Midbrain (tissue), 1 donor: ENCODE data around the gene CDCA4.
"Not testable (repeated sequence)": the region's sequence is repeated elsewhere in the genome, so short reads cannot be mapped to it uniquely, and the experiment has no call there.

ENCODE experiments used
- DNase-seq: peaks from one replicate; lab custom pipeline; 2025; lab: John Stamatoyannopoulos, UW

CDCA4 gene

GRCh38 chr14:105033412-105033900 lies 12.6 kb upstream of the CDCA4 start:
- DNase-seq, result not testable (repeated sequence)

GRCh38 chr14:105032451-105032901 lies 11.6 kb upstream of the CDCA4 start:
- DNase-seq, result not testable (repeated sequence)

DNA sequence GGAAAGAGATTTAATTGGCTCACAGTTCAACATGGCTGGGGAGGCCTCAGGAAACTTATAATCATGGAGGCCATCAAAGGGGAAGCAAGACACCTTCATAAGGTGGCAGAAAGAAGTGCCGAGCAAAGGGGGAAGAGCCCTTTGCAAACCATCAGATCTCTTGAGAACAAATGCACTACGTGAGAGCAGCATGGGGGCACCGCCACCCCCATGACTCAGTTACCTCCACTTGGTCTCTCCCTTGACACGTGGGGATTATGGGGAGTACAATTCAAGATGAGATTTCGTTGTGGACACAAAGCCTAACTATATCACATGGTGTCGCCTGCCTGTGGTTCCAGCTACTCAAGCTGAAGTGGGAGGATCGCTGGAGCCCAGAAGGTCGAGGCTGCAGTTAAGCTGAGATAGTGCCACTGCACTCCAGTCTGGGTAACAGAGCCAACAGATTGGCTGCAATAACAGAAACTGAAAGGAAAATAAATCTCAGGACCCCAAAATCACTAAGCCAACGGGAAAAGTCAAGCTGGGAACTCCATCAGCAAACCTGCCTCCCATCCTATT lies 10.0 kb upstream of the CDCA4 start:
- DNase-seq, result no peak

- DNase-seq, result no peak
Observed at GRCh38 chr14:105030194-105030593, 9.3 kb upstream of the CDCA4 start.

DNA sequence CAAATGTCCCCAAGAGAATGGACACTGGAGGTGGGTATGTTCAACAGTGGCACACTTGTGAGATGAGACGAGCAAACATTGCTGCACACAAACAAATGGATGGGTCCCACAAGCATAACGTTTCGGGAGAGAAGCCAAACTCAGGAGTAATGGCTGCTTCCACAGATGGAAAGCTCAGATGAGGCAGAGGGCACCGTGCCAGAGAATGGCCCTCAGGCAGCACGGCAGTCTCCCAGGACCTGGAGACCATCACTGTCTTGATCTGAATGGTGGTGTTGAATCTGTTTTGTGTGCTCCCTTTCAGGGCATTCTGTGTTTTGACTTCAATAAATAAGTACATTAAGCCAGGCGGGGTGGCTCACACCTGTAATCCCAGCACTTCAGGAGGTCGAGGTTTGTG lies 8.5 kb upstream of the CDCA4 start:
- DNase-seq, result no peak

DNA sequence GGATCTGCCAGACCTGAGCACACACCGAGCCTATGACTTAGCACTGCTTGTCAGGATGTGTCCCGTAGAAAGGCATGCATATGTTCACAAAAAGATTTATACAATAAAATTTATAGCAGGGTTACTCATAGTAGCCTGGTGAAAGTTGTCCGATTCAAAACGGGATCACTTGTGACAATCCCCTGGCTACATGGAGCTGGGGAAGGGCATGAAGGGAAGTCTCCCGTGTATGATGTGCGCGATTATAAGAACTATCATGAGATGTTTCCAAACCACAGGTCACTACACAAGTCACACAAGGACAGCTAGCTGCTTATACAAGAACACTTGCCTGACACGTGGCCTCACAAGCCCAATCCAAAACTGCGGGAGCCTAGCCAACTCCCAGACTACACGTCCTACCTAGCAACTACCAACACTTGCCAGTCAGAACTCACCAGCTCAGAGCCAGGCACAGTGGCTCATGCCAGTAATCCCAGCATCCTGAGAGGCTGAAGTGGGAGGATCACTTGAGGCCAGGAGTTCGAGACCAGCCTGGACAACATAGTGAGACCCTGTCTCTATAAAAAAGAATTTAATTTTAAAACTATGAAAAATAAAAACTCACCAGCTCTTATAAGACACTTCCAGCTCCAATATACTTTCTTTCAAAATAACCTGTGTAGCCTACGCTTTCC lies 7.5 kb upstream of the CDCA4 start:
- no peak for DNase-seq

- DNase-seq, result not testable (repeated sequence)
Observed at GRCh38 chr14:105027718-105028117, 6.8 kb upstream of the CDCA4 start.

- DNase-seq, result no peak
Observed at GRCh38 chr14:105026802-105027563, 6.1 kb upstream of the CDCA4 start.

DNA sequence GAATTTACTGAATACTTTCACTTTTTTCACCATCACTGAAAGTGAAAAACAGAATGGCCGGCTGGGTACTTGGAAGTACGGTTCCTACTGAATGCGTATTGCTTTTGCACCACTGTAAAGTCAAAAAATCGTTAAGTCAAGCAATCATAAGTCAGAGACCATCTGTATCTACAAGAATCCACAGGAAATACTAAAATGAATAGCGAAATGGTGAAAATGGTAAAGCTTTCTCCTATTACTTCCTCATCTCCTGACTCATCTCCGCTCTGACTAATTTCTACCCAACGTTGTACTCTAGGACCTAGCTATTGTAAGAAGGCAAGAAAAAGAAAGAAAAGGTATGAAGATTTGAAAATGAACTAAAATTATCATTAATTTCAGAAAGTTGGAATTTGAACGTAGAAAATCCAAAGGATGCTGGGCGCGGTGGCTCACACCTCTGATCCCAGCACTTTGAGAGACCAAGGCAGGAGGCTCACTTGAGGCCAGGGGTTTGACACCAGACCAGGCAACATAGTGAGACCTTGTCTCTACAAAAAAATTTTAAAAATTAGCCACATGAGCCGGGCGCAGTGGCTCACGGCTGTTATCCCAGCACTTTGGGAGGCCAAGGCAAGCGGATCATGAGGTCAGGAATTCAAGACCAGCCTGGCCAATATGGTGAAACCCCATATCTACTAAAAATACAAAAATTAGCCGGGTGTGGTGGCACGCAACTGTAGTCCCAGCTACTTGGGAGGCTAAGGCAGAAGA lies 5.3 kb upstream of the CDCA4 start:
- DNase-seq, result no peak

GRCh38 chr14:105025429-105025828 lies 4.5 kb upstream of the CDCA4 start:
- DNase-seq, result no peak

DNA sequence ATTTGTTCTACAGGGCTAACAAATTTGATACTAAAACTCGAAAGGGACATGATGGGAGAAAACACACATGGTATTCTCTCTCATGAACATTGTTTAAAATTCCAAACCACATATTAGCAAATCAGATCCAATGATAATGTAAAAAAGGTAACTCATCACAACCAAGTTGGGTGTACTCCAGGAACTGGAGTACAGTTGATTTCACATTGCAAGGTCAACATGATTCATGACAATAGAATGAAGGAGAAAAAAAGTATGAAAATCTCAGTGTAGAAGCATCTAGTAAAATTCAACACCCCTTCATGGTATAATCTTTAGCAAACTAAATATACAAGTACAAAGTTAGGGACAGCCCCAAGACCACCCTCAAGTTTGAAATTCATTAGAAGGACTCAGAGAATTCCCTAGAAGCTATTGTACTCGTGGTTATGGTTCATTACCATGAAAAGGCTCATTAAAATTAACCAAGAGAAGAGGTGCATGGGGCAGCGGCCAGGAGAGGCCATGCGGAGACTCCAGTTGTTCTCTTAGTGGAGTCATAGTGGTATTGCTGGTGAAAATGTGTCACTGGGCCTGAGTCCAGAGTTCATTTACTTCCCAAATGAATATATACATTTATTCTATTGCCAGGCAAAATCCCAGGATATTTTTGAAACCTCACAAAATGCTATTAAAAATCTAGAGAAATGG lies 3.1 kb upstream of the CDCA4 start:
- DNase-seq, result no peak

DNA sequence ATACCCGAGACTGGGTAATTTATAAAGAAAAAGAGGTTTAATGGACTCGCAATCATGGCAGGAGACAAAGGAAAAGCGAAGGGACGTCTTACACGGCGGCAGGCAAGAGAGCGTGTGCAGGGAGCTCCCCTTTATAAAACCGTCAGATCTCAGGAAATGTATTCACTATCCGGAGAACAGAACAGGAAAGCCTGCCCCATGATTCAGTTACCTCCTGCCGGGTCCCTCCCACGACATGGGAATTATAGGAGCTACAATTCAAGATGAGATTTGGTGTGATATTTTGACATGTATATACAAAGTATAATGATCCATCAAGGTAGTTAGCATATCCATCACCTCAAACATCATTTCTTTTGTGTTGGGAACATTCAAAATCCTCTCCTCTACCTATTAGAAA lies 2.3 kb upstream of the CDCA4 start:
- no peak for DNase-seq

DNA sequence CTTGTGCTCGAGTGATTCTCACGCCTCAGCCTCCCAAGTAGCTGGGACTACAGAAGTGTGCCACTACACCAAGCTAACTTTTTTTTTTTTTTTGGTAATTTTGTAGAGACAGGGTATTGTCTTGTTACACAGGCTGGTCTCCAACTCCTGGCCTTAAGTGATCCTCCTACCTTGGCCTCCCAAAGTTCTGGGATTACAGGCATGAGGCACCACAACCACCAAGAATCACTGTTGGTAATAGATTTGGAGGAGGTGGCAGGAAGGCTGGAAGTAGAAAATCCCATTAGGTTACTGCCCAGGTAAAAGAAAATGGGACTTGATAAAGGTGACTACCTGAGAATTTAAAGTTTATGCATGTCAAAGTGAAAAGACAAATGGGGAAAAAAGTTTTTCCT lies 1.4 kb upstream of the CDCA4 start:
- no peak for DNase-seq

DNA sequence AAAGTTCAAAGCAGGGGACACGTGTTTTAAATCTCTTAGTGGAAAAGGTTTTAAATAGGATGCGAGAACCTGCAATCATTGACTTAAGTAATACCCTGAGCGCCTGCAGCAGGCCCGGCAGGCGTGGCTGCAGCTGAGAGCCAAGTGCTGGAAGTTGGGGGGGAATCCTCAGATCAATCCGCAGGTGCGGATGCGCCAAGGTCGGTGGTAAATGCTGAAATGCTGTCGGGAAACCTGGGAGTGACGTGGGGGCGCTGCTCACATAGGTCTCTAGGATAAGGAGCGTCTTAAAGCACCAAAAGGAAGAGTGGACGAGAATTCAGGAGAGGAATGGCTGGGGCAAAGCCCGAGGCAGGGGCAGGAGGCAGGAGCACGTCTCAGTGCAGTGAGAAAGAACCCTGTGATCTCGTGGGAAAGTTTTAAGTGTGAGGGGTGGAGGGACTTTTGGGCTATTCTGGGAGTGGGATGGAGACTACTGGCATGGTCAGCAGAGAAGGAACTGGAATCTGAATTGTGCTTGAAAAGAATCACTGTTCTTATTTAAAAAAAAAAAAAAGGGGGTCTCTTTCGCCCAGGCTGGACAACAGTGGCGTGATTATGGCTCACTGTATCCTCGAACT lies 883 bp upstream of the CDCA4 start:
- no peak for DNase-seq

GRCh38 chr14:105019861-105020814 lies 745 bp downstream of the CDCA4 start:
- DNase-seq, result no peak

DNA sequence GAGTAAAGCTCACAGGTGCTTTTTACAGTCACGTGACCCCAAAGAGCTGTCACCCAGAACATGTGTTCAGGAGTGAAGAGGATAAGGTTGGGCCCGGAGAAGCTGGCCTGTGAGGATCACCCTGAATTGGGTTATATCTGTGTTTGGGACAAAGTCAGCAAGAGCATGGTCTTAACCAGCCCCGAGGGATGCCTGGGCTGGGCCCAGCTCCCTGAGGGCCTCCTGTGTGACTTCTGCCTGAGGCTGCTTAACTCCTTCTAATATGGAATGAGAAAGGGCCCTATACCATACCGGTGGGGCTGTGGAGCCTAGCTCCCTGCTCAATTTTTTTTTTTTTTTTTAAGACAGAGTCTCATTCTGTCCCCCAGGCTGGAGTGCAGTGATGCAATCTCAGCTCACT lies 2.5 kb downstream of the CDCA4 start:
- no peak for DNase-seq

DNA sequence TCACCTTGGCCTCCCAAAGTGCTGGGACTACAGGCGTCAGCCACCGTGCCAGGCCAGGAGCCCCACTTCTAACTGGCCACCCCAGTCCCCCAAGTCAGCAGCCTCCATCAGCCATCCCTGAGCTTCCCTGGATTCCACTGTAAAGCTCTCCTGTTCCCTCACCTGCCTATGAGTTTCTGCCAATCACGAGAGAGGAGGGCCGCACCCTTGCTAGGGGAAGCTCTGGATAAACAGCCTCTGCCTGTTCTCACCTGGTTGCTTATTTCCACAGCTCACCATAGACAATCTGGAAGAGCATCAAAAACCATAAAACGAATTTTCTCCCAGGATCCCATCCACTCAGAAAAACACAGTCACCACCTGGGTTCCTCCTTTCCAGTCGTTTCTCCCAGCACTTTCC lies 5.0 kb downstream of the CDCA4 start:
- DNase-seq, result no peak

DNA sequence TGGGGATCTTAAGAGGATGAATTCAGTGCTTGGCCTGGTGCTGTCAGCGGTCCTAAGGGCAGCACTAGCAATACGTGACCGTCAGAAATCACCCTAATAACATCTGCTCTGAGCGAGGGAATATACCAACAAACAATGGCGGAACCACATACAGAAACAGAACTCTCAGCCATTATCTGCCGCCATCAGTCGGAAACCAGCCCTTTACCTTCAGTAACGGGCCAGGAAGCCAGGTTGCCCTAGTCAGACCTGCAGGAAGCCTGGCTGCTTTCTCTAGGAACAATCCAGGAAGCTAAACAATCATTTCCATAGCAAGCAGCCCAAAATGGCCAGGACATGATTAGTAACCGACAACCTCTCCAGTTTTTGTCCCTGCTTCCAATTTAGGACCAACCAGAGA lies 5.6 kb downstream of the CDCA4 start:
- no peak for DNase-seq

DNA sequence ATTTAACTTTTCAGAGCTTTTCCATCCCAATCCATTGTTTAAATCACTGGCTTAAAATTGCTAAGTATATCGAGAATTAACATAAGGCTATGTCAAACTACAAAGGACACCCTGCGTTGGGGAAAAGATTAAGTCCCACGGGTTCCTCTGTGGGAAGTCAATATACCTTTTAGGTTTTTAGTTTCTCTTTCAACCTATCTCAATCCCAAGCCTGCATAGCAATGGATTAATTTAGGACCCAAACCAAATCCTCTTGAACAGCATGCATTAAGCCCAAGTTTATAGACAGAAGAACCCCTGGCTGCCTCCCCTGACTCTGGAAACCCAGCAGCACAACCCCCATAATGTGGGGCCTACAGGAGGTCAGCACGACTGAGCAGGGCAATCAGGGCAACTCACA lies 6.3 kb downstream of the CDCA4 start:
- DNase-seq, result no peak

GRCh38 chr14:105014032-105014431 lies 6.9 kb downstream of the CDCA4 start:
- no peak for DNase-seq
